K562 (cell line): ENCODE results near the gene CWC22.

ENCODE experiments used
- FOXA3 ChIP-seq, 2 experiments: fragments of 450-650 bp in 1 of 2; sonication (generic) in 1 of 2; formaldehyde crosslinking; IDR thresholded peaks in 1 of 2; conservative IDR thresholded peaks in 1 of 2; 2 replicates each; pipeline versions ENCODE4 v1.4.0 to v1.8.0; 2020 to 2022; ENCODE audit warnings: mild to moderate bottlenecking in 2 of 2, missing genetic modification reagents in 1 of 2
- POLR2A ChIP-seq: fragments of 450-650 bp; conservative IDR thresholded peaks from 2 replicates; pipeline ENCODE4 v1.6.1; 2016
- ZNF282 ChIP-seq: sonication (generic); formaldehyde crosslinking; IDR thresholded peaks from 2 replicates; pipeline ENCODE4 v1.8.1; 2023; ENCODE audit warnings: missing genetic modification reagents

- no peak for TF ChIP-seq ZNF282 (CRISPR knock-in tag)
- no peak for TF ChIP-seq POLR2A
- TF ChIP-seq FOXA3 (CRISPR knock-in tag; conservative IDR thresholded peaks at IDR 0.05 in 1 of 2, IDR thresholded peaks at IDR 0.05 in 1 of 2), result no peak
These were observed 97.0 kb downstream of the CWC22 start for GRCh38 chr2:179909845-179910734.
